ENCODE measurements around the gene ERC1.

ERC1 gene

GRCh38 chr12:1218369-1218768 is 227.3 kb downstream of the ERC1 start:
- Histone ChIP-seq H3K9ac (ENCODE audit: low read length) (no peak overlapping the region), H3K4me3 (ENCODE audit: low read depth, low read length, poor library complexity, severe bottlenecking) (no peak overlapping the region), H3K79me2 (ENCODE audit: insufficient read depth, low read length) (no peaks in the 10 kb centered on the region), H3K4me1 (ENCODE audit: insufficient read depth, low read length, severe bottlenecking) (peaks cover 19% of the 10 kb centered on the region), H3K27me3 (ENCODE audit: insufficient read depth, low read length) (no peaks in the 10 kb centered on the region), H3K4me2 (ENCODE audit: low read length) (no peak overlapping the region), H4K20me1 (ENCODE audit: insufficient read depth, low read length) (no peaks in the 10 kb centered on the region), H3K9me2 (ENCODE audit: low read depth, low read length) (no peaks in the 10 kb centered on the region), H2AFZ (ENCODE audit: low read length) (no peak overlapping the region), H3F3A (ENCODE audit: insufficient read depth, low read length) (no peaks in the 10 kb centered on the region; the same call in 1 of the 2 replicates), H3K9me3 (ENCODE audit: low read length) (no peaks in the 10 kb centered on the region), H3K27ac (ENCODE audit: low read depth, low read length, poor library complexity, severe bottlenecking) (no peak overlapping the region), H3K36me3 (ENCODE audit: insufficient read depth, low read length) (0 out of 2 replicates have a peak, but pooled peaks cover 4% of the 10 kb centered on the region)
- TF ChIP-seq CTCF (IDR thresholded peaks at IDR 0.05; ENCODE audit: low read length) (no peak), EZH2 (IDR thresholded peaks at IDR 0.05; ENCODE audit: borderline replicate concordance, low read length) (no peak)

GRCh38 chr12:1220127-1221092 is 229.4 kb downstream of the ERC1 start:
- peaks cover 19% of the 10 kb centered on the region for H3K4me1 ChIP-seq (ENCODE audit: insufficient read depth, low read length, severe bottlenecking)
- H2AFZ ChIP-seq (ENCODE audit: low read length), result no peak overlapping the region
- H3K27ac ChIP-seq (ENCODE audit: low read depth, low read length, poor library complexity, severe bottlenecking), result no peak overlapping the region
- no peaks in the 10 kb centered on the region for H3K9me2 ChIP-seq (ENCODE audit: low read depth, low read length)
- H3F3A ChIP-seq (ENCODE audit: insufficient read depth, low read length), result no peaks in the 10 kb centered on the region; the same call in 1 of the 2 replicates
- H3K36me3 ChIP-seq (ENCODE audit: insufficient read depth, low read length), result 0 out of 2 replicates have a peak, but pooled peaks cover 7% of the 10 kb centered on the region
- H3K4me3 ChIP-seq (ENCODE audit: low read depth, low read length, poor library complexity, severe bottlenecking), result no peak overlapping the region
- H3K79me2 ChIP-seq (ENCODE audit: insufficient read depth, low read length), result no peaks in the 10 kb centered on the region
- H3K4me2 ChIP-seq (ENCODE audit: low read length), result no peak overlapping the region
- no peaks in the 10 kb centered on the region for H3K9me3 ChIP-seq (ENCODE audit: low read length)
- H3K27me3 ChIP-seq (ENCODE audit: insufficient read depth, low read length), result no peaks in the 10 kb centered on the region
- H3K9ac ChIP-seq (ENCODE audit: low read length), result no peak overlapping the region
- TF ChIP-seq EZH2 (IDR thresholded peaks at IDR 0.05; ENCODE audit: borderline replicate concordance, low read length), result no peak
- no peak for TF ChIP-seq CTCF (IDR thresholded peaks at IDR 0.05; ENCODE audit: low read length)
- no peaks in the 10 kb centered on the region for H4K20me1 ChIP-seq (ENCODE audit: insufficient read depth, low read length)

- H3K4me2 ChIP-seq (ENCODE audit: low read length), result no peak overlapping the region
These were observed 232.0 kb downstream of the ERC1 start for GRCh38 chr12:1222858-1223639.

More at GRCh38 chr12:1222858-1223639, 232.0 kb downstream of the ERC1 start:
- no peaks in the 10 kb centered on the region for H3K27me3 ChIP-seq (ENCODE audit: insufficient read depth, low read length)
- 0 out of 2 replicates have a peak, but pooled peaks cover 7% of the 10 kb centered on the region for H3K36me3 ChIP-seq (ENCODE audit: insufficient read depth, low read length)
- no peak for TF ChIP-seq EZH2 (IDR thresholded peaks at IDR 0.05; ENCODE audit: borderline replicate concordance, low read length)
- TF ChIP-seq CTCF (IDR thresholded peaks at IDR 0.05; ENCODE audit: low read length), result no peak
- H4K20me1 ChIP-seq (ENCODE audit: insufficient read depth, low read length), result no peaks in the 10 kb centered on the region
- no peaks in the 10 kb centered on the region for H3K9me2 ChIP-seq (ENCODE audit: low read depth, low read length)
- no peaks in the 10 kb centered on the region for H3K9me3 ChIP-seq (ENCODE audit: low read length)
- H3K4me3 ChIP-seq (ENCODE audit: low read depth, low read length, poor library complexity, severe bottlenecking), result no peak overlapping the region
- no peak overlapping the region for H3K27ac ChIP-seq (ENCODE audit: low read depth, low read length, poor library complexity, severe bottlenecking)
- H3F3A ChIP-seq (ENCODE audit: insufficient read depth, low read length), result no peaks in the 10 kb centered on the region; the same call in 1 of the 2 replicates
- no peak overlapping the region for H3K9ac ChIP-seq (ENCODE audit: low read length)
- H3K79me2 ChIP-seq (ENCODE audit: insufficient read depth, low read length), result peaks cover under 1% of the 10 kb centered on the region; the same call in 1 of the 2 replicates
- H3K4me1 ChIP-seq (ENCODE audit: insufficient read depth, low read length, severe bottlenecking), result peaks cover 22% of the 10 kb centered on the region
- H2AFZ ChIP-seq (ENCODE audit: low read length), result no peak overlapping the region

Measured in OCI-LY1 (cell line).